Ecto neural progenitor cell (in vitro differentiated cells): ENCODE data around the gene ZNF579.
"Not testable (repeated sequence)": the region's sequence is repeated elsewhere in the genome, so short reads cannot be mapped to it uniquely, and the experiment has no call there.

ENCODE experiments used
- DNase-seq: peaks from one replicate; pipeline ENCODE4 v3.0.0-alpha.2; 2018; ENCODE audit warnings: low spot score

The ZNF579 gene

GRCh38 chr19:55539090-55539984, 41.3 kb downstream of the ZNF579 start:
- DNase-seq: no peak

GRCh38 chr19:55538132-55538531, 42.5 kb downstream of the ZNF579 start:
- DNase-seq: no peak

- no peak for DNase-seq
These were observed 42.9 kb downstream of the ZNF579 start for GRCh38 chr19:55537741-55538111.

- DNase-seq: peak; percentile 92
These were observed 43.5 kb downstream of the ZNF579 start, which contains the start of gene SBK2 for GRCh38 chr19:55536951-55537740. Gene SBK2 (minus strand): TSS chr19:55537133. CDS start chr19:55536294, 839 bp downstream.

GRCh38 chr19:55536366-55536765, 44.3 kb downstream of the ZNF579 start:
- DNase-seq: no peak

- DNase-seq: no peak
These were observed 44.7 kb downstream of the ZNF579 start for GRCh38 chr19:55535965-55536350.

GRCh38 chr19:55535173-55535964, 45.3 kb downstream of the ZNF579 start:
- no peak for DNase-seq

- DNase-seq: not testable (repeated sequence)
These were observed 46.4 kb downstream of the ZNF579 start for GRCh38 chr19:55534280-55534679.

- DNase-seq: no peak
These were observed 49.7 kb downstream of the ZNF579 start for GRCh38 chr19:55530996-55531395.

- no peak for DNase-seq
These were observed 50.9 kb downstream of the ZNF579 start for GRCh38 chr19:55529636-55530234.

GRCh38 chr19:55528030-55528803, 52.4 kb downstream of the ZNF579 start:
- no peak for DNase-seq

GRCh38 chr19:55527197-55528029, 53.2 kb downstream of the ZNF579 start:
- DNase-seq: no peak
